Upper lobe of right lung (tissue), 1 donor: ENCODE data around the gene NTRK3. TPM values are rescaled to one million over a fixed set of nuclear protein-coding genes. Genes with fewer than 3 reads are reported as not detected.

ENCODE experiments used
- ATAC-seq: fragments of 200-7000 bp; cut with Tn5 transposase; one replicate; pipeline ENCODE4 v1.9.1; 2020; ENCODE audit warnings: mild to moderate bottlenecking, moderate library complexity
- DNase-seq: peaks from one replicate; pipeline ENCODE4 v3.0.0-alpha.2; 2020
- H3K27ac ChIP-seq: fragments of 200-600 bp; one replicate; pipeline ENCODE4 v1.8.0; 2022
- H3K27me3 ChIP-seq: fragments of 200-600 bp; one replicate; pipeline ENCODE4 v1.8.0; 2022; ENCODE audit warnings: mild to moderate bottlenecking
- H3K36me3 ChIP-seq: fragments of 200-600 bp; one replicate; pipeline ENCODE4 v1.8.0; 2022
- H3K4me1 ChIP-seq: fragments of 200-600 bp; one replicate; pipeline ENCODE4 v1.8.0; 2022
- H3K4me3 ChIP-seq: fragments of 200-600 bp; one replicate; pipeline ENCODE4 v1.8.0; 2022; ENCODE audit warnings: mild to moderate bottlenecking
- H3K9me3 ChIP-seq: fragments of 200-600 bp; one replicate; pipeline ENCODE4 v1.8.0; 2022
- intact Hi-C: fragments of 100-400 bp; cut with DNase I; formaldehyde crosslinking; loops from one replicate; pipeline ENCODE4 v1.11.0; 2022
- total RNA-seq: library from RNA; stranded (reverse); fragmentation: NEBNext Ultra II Directional; extraction: Animal tissue kit (Norgen Biotek cat#: 25700); gene quantifications from one replicate; pipeline ENCODE4 v1.2.1, GENCODE V29; 2021
- TF ChIP-seq, protein P1 (sequence below): fragments of 200-600 bp; IDR thresholded peaks from one replicate; pipeline ENCODE4 v1.8.0; 2022; ENCODE audit warnings: antibody characterized with exemption
- donor health status: DM: no; HTN: yes; CAD: no; lungs with severe emphysema.

Gene NTRK3
- total RNA-seq, 1 donor from 2014 or later = 2.8 TPM

DNA sequence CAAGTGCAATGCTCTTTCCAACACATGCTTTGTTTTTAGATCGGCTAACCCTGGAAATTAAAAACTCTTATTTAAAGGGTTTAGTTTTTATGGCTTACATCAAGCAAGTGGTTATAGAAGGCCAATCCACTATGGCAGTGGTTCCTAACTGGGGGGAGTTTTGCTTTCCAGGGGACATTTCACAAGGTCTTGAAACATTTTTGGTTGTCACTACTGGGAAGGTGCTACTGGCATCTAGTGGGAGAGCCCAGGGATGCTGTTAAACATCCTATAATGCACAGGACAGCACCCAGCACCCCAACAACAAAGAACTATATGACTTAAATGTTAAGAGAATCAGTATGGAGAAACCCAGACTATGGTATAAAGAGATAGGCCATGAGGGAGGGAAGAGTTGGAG is 439.0 kb downstream of the NTRK3 start:
- DNase-seq (no peak), ATAC-seq (no peak)
- Histone ChIP-seq H3K36me3 (no peaks in the 10 kb centered on the region), H3K9me3 (no peaks in the 10 kb centered on the region), H3K27ac (no peak overlapping the region), H3K27me3 (no peaks in the 10 kb centered on the region), H3K4me1 (no peaks in the 10 kb centered on the region), H3K4me3 (no peak overlapping the region)
- intact Hi-C loops = no loop called here
- TF ChIP-seq, protein P1, sequence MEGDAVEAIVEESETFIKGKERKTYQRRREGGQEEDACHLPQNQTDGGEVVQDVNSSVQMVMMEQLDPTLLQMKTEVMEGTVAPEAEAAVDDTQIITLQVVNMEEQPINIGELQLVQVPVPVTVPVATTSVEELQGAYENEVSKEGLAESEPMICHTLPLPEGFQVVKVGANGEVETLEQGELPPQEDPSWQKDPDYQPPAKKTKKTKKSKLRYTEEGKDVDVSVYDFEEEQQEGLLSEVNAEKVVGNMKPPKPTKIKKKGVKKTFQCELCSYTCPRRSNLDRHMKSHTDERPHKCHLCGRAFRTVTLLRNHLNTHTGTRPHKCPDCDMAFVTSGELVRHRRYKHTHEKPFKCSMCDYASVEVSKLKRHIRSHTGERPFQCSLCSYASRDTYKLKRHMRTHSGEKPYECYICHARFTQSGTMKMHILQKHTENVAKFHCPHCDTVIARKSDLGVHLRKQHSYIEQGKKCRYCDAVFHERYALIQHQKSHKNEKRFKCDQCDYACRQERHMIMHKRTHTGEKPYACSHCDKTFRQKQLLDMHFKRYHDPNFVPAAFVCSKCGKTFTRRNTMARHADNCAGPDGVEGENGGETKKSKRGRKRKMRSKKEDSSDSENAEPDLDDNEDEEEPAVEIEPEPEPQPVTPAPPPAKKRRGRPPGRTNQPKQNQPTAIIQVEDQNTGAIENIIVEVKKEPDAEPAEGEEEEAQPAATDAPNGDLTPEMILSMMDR = no peak

DNA sequence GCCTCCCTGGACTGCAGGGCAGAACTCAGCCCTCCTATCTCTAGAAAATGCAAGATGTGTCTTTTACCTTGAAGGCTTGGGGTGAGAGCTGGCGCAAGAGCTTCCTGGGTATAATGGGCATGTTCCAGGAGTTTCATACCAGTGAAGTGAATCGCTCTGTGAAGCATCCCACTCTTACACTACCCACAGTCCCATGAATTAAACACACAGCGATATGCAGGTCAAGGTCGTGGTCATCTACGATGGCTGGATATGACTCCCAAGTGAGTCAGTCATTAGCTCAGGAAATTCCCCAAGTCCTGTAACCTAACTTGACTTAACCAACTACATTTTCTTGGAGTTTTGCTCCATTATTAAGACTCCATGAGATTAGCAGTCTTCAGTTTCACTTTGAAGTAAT is 439.7 kb downstream of the NTRK3 start:
- intact Hi-C loops = no loop called here
- ATAC-seq (no peak), DNase-seq (no peak)
- Histone ChIP-seq H3K27me3 (no peaks in the 10 kb centered on the region), H3K27ac (no peak overlapping the region), H3K4me1 (no peaks in the 10 kb centered on the region), H3K36me3 (no peaks in the 10 kb centered on the region), H3K4me3 (no peak overlapping the region), H3K9me3 (no peaks in the 10 kb centered on the region)
- TF ChIP-seq, protein P1 = no peak

DNA sequence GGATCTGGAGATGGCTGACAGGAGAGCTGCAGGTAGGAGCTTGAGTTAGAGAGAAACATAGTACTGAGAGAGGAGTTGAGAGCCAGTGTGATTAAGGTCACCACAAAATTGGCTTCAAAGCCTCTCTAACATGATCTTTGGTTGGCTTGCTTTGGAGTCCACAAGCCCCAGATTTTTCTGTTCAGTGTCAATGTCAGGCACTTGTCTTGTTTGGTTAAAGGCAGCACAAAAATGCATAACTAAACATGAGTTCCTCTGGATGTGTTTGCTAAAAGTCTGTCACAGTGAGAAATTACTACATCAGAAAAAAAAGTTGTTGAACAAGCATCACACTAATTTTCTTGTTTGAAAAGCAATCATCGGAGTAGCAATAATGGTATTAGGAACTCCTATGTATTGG is 440.5 kb downstream of the NTRK3 start:
- ATAC-seq = no peak
- Histone ChIP-seq H3K4me3 (no peak overlapping the region), H3K36me3 (no peaks in the 10 kb centered on the region), H3K27me3 (no peaks in the 10 kb centered on the region), H3K4me1 (no peaks in the 10 kb centered on the region), H3K9me3 (no peaks in the 10 kb centered on the region), H3K27ac (no peak overlapping the region)
- intact Hi-C loops = no loop called here
- no peak for DNase-seq
- TF ChIP-seq, protein P1 = no peak

Other genes starting within 250 kb of the NTRK3 start
- gene MRPL46, start 210.6 kb upstream of the NTRK3 start, total RNA-seq = 17.0 TPM
- gene MRPS11, start 211.0 kb upstream of the NTRK3 start, total RNA-seq = 33.7 TPM